MM.1S (cell line): ENCODE results near the gene SLC6A7.

Experiments used
- DNase-seq: peaks from one replicate; pipeline ENCODE4 v3.0.0-alpha.2; 2015
- H2AFZ ChIP-seq: fragments of 300-600 bp; sonication (generic); 2 replicates; pipeline ENCODE4 v1.6.0; 2016; ENCODE audit warnings: antibody characterized with exemption, low read length
- H3F3A ChIP-seq: fragments of 300-600 bp; sonication (generic); 2 replicates; pipeline ENCODE4 v1.6.1; 2016; ENCODE audit warnings: mild to moderate bottlenecking, antibody characterized with exemption, low read length, moderate library complexity, mixed read lengths; ENCODE audit not compliant: insufficient read depth
- H3K27ac ChIP-seq: fragments of 300-600 bp; sonication (generic); 2 replicates; pipeline ENCODE4 v1.5.1; 2016; ENCODE audit warnings: mild to moderate bottlenecking, low read length
- H3K27me3 ChIP-seq: fragments of 300-600 bp; sonication (generic); replicated peaks from 2 replicates; pipeline ENCODE4 v1.6.0; 2016; ENCODE audit warnings: low read length; ENCODE audit not compliant: insufficient read depth
- H3K36me3 ChIP-seq: fragments of 300-600 bp; sonication (generic); replicated peaks from 2 replicates; pipeline ENCODE4 v1.6.1; 2016; ENCODE audit warnings: mild to moderate bottlenecking, low read length, mixed read lengths; ENCODE audit not compliant: insufficient read depth
- H3K4me1 ChIP-seq: fragments of 300-600 bp; sonication (generic); 2 replicates; pipeline ENCODE4 v1.6.1; 2016; ENCODE audit warnings: low read length, mixed read lengths
- H3K4me2 ChIP-seq: fragments of 300-600 bp; sonication (generic); 2 replicates; pipeline ENCODE4 v1.6.0; 2016; ENCODE audit warnings: low read depth, low read length
- H3K4me3 ChIP-seq: fragments of 300-600 bp; sonication (generic); 2 replicates; pipeline ENCODE4 v1.5.1; 2016; ENCODE audit warnings: low read length, mixed read lengths
- H3K79me2 ChIP-seq: fragments of 300-600 bp; sonication (generic); 2 replicates; pipeline ENCODE4 v1.6.1; 2016; ENCODE audit warnings: mixed run types, low read length, mixed read lengths
- H3K9ac ChIP-seq: fragments of 300-600 bp; sonication (generic); 2 replicates; pipeline ENCODE4 v1.6.1; 2016; ENCODE audit warnings: low read length, mixed read lengths
- H3K9me2 ChIP-seq: fragments of 300-600 bp; sonication (generic); replicated peaks from 2 replicates; pipeline ENCODE4 v1.6.1; 2016; ENCODE audit warnings: mild to moderate bottlenecking, low read length, mixed read lengths; ENCODE audit not compliant: insufficient read depth
- H3K9me3 ChIP-seq: fragments of 300-600 bp; sonication (generic); replicated peaks from 2 replicates; pipeline ENCODE4 v1.6.1; 2016; ENCODE audit warnings: mild to moderate bottlenecking, low read length, mixed read lengths; ENCODE audit not compliant: insufficient read depth
- H4K20me1 ChIP-seq: fragments of 300-600 bp; sonication (generic); 2 replicates; pipeline ENCODE4 v1.6.1; 2016; ENCODE audit warnings: mild to moderate bottlenecking, low read length, moderate library complexity, mixed read lengths; ENCODE audit not compliant: insufficient read depth
- EZH2 ChIP-seq: fragments of 300-600 bp; sonication (generic); optimal IDR thresholded peaks from 2 replicates; pipeline ENCODE3; 2017; ENCODE audit warnings: low read depth, mild to moderate bottlenecking, antibody characterized with exemption, low read length, mixed read lengths
- EZH2phosphoT487 ChIP-seq: fragments of 300-600 bp; sonication (generic); IDR thresholded peaks from 2 replicates; pipeline ENCODE4 v1.6.1; 2018; ENCODE audit warnings: antibody characterized with exemption, low read length
- TF ChIP-seq, protein P1 (sequence below): fragments of 300-600 bp; sonication (generic); IDR thresholded peaks from 2 replicates; pipeline ENCODE4 v1.5.1; 2016; ENCODE audit warnings: antibody characterized with exemption, low read length, mixed read lengths

Gene SLC6A7

DNA sequence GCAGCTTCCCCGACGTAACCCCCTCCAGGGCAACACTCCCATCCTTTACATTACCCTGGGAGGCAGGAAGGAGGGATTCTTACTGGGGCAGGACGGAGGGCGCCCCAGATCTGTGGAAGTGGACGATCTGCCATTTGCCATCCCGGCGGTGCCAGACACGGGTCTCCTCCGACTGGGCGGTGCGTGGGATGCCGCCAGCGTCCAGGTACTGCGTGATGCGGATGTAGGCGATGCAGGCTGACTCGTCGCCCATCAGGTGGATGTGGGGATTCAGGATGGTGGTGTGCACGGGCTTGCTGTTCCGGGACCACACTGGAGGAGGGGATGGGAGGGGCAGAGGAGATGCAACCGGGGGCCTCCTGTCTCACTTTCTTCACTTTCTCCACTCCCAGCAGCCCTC lies 33.0 kb downstream of the SLC6A7 start:
- Histone ChIP-seq H3K79me2 (no peaks in the 10 kb centered on the region), H3K36me3 (no peaks in the 10 kb centered on the region), H3K9me2 (no peaks in the 10 kb centered on the region), H3K27me3 (no peaks in the 10 kb centered on the region), H3K4me1 (no peaks in the 10 kb centered on the region), H3K4me3 (no peak overlapping the region), H3K4me2 (no peak overlapping the region), H3K9me3 (no peaks in the 10 kb centered on the region), H3K27ac (no peak overlapping the region), H3F3A (no peaks in the 10 kb centered on the region), H2AFZ (no peak overlapping the region), H3K9ac (no peak overlapping the region), H4K20me1 (no peaks in the 10 kb centered on the region)
- TF ChIP-seq EZH2phosphoT487 (no peak), EZH2 (no peak)
- TF ChIP-seq, protein P1, sequence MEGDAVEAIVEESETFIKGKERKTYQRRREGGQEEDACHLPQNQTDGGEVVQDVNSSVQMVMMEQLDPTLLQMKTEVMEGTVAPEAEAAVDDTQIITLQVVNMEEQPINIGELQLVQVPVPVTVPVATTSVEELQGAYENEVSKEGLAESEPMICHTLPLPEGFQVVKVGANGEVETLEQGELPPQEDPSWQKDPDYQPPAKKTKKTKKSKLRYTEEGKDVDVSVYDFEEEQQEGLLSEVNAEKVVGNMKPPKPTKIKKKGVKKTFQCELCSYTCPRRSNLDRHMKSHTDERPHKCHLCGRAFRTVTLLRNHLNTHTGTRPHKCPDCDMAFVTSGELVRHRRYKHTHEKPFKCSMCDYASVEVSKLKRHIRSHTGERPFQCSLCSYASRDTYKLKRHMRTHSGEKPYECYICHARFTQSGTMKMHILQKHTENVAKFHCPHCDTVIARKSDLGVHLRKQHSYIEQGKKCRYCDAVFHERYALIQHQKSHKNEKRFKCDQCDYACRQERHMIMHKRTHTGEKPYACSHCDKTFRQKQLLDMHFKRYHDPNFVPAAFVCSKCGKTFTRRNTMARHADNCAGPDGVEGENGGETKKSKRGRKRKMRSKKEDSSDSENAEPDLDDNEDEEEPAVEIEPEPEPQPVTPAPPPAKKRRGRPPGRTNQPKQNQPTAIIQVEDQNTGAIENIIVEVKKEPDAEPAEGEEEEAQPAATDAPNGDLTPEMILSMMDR = no peak
- no peak for DNase-seq

DNA sequence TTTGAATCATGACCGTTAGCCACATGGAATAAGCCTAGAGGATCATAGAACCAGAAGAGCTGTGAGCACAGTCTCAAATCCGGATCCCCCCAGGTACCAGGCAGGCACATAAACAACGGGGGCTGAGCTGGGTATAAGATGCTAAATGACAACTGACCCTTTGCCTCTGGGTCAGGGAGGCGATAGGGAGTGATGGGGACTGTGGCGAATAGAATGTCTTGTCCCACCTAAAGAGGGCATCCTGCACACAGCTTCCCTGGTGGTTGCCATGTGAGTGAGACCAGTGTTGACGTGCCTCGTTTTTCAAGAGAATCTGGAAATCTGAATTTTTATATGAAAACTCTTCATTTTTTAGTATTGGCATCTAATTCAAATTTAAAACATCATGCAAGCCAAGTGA lies 33.6 kb downstream of the SLC6A7 start:
- TF ChIP-seq, protein P1 = no peak
- TF ChIP-seq EZH2phosphoT487 (no peak), EZH2 (no peak)
- no peaks in the 10 kb centered on the region for H3K79me2 ChIP-seq

DNA sequence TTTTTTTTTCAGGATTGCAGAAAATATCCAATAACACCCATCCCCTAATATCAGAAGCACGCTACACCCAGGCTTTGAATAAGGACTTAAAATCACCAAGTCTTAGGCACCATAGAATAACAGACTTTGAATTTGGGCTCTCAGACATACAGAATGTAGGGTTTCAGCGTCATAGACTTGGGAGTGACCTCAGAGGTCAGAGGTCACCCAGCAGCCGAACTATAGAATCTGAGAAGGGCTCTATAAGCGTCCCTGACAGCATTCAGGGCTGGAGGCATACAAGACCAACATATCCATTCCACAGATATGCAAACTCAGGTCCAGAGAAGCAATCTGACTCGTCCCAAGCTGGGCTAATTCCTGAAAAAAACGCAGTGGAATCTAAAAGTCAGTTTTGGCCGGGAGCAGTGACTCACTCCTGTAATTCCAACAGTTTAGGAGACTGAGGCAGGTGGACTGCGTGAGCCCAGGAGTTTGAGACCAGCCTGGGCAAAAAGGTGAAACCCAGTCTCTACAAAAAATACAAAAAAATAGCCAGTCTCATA lies 34.7 kb downstream of the SLC6A7 start:
- Histone ChIP-seq H3K79me2 (no peaks in the 10 kb centered on the region), H3F3A (no peaks in the 10 kb centered on the region), H3K27me3 (no peaks in the 10 kb centered on the region), H3K27ac (no peak overlapping the region), H3K4me3 (no peak overlapping the region), H3K4me2 (no peak overlapping the region), H3K9ac (no peak overlapping the region), H2AFZ (no peak overlapping the region), H3K9me3 (no peaks in the 10 kb centered on the region), H4K20me1 (no peaks in the 10 kb centered on the region), H3K4me1 (no peaks in the 10 kb centered on the region), H3K9me2 (no peaks in the 10 kb centered on the region), H3K36me3 (no peaks in the 10 kb centered on the region)
- TF ChIP-seq, protein P1 = no peak
- TF ChIP-seq EZH2 = no peak
- no peak for TF ChIP-seq EZH2phosphoT487
- no peak for DNase-seq

More for the DNA sequence above, 33.6 kb downstream of the SLC6A7 start:
- no peaks in the 10 kb centered on the region for H3K9me2 ChIP-seq
- no peaks in the 10 kb centered on the region for H3K4me1 ChIP-seq
- no peak overlapping the region for H3K27ac ChIP-seq
- no peak overlapping the region for H3K9ac ChIP-seq
- no peaks in the 10 kb centered on the region for H3K9me3 ChIP-seq
- no peaks in the 10 kb centered on the region for H3F3A ChIP-seq
- H2AFZ ChIP-seq = no peak overlapping the region
- H3K4me2 ChIP-seq = no peak overlapping the region
- H4K20me1 ChIP-seq = no peaks in the 10 kb centered on the region
- H3K36me3 ChIP-seq = no peaks in the 10 kb centered on the region
- DNase-seq = no peak
- no peaks in the 10 kb centered on the region for H3K27me3 ChIP-seq
- H3K4me3 ChIP-seq = no peak overlapping the region
